ENCODE results near the gene NTM. TPM values are rescaled to one million over a fixed set of nuclear protein-coding genes. Genes with fewer than 3 reads are reported as not detected.

Gene NTM
- total RNA-seq, 1 donor from 2014 or later = 82.7 TPM

- Mint-ChIP-seq H3K27ac (ENCODE audit: unreplicated experiment) (no peak overlapping the region), H3K9me3 (ENCODE audit: unreplicated experiment) (no peaks in the 10 kb centered on the region), H3K4me1 (ENCODE audit: unreplicated experiment) (peaks cover 6% of the 10 kb centered on the region), H3K4me3 (ENCODE audit: unreplicated experiment) (no peak overlapping the region), H3K27me3 (ENCODE audit: unreplicated experiment) (no peaks in the 10 kb centered on the region), H3K36me3 (ENCODE audit: unreplicated experiment) (no peaks in the 10 kb centered on the region)
- no peak for TF ChIP-seq CTCF (IDR thresholded peaks at IDR 0.05)
- no peak for DNase-seq (ENCODE audit: extremely low spot score, unreplicated experiment)
Observed at GRCh38 chr11:131889760-131890581, 519.6 kb downstream of the NTM start.

GRCh38 chr11:131893103-131893890, 522.9 kb downstream of the NTM start:
- Mint-ChIP-seq H3K27me3 (ENCODE audit: unreplicated experiment) (no peaks in the 10 kb centered on the region), H3K9me3 (ENCODE audit: unreplicated experiment) (no peaks in the 10 kb centered on the region), H3K4me1 (ENCODE audit: unreplicated experiment) (peaks cover 21% of the 10 kb centered on the region), H3K27ac (ENCODE audit: unreplicated experiment) (no peak overlapping the region), H3K36me3 (ENCODE audit: unreplicated experiment) (no peaks in the 10 kb centered on the region), H3K4me3 (ENCODE audit: unreplicated experiment) (no peak overlapping the region)
- DNase-seq (ENCODE audit: extremely low spot score, unreplicated experiment) = no peak
- TF ChIP-seq CTCF (IDR thresholded peaks at IDR 0.05) = no peak

GRCh38 chr11:131893988-131894387, 523.6 kb downstream of the NTM start:
- Mint-ChIP-seq H3K9me3 (ENCODE audit: unreplicated experiment) (no peaks in the 10 kb centered on the region), H3K36me3 (ENCODE audit: unreplicated experiment) (no peaks in the 10 kb centered on the region), H3K27me3 (ENCODE audit: unreplicated experiment) (no peaks in the 10 kb centered on the region), H3K27ac (ENCODE audit: unreplicated experiment) (no peak overlapping the region), H3K4me3 (ENCODE audit: unreplicated experiment) (no peak overlapping the region), H3K4me1 (ENCODE audit: unreplicated experiment) (peaks cover 28% of the 10 kb centered on the region)
- no peak for TF ChIP-seq CTCF (IDR thresholded peaks at IDR 0.05)
- no peak for DNase-seq (ENCODE audit: extremely low spot score, unreplicated experiment)

- Mint-ChIP-seq H3K27ac (ENCODE audit: unreplicated experiment) (no peak overlapping the region), H3K4me1 (ENCODE audit: unreplicated experiment) (peaks cover 31% of the 10 kb centered on the region), H3K4me3 (ENCODE audit: unreplicated experiment) (no peak overlapping the region), H3K36me3 (ENCODE audit: unreplicated experiment) (no peaks in the 10 kb centered on the region), H3K27me3 (ENCODE audit: unreplicated experiment) (no peaks in the 10 kb centered on the region), H3K9me3 (ENCODE audit: unreplicated experiment) (no peaks in the 10 kb centered on the region)
- DNase-seq (ENCODE audit: extremely low spot score, unreplicated experiment) = no peak
- no peak for TF ChIP-seq CTCF (IDR thresholded peaks at IDR 0.05)
Observed at GRCh38 chr11:131894615-131895544, 524.5 kb downstream of the NTM start.

Data from osteocyte (in vitro differentiated cells).